ENCODE data around the gene TBX4.

TBX4 gene

DNA sequence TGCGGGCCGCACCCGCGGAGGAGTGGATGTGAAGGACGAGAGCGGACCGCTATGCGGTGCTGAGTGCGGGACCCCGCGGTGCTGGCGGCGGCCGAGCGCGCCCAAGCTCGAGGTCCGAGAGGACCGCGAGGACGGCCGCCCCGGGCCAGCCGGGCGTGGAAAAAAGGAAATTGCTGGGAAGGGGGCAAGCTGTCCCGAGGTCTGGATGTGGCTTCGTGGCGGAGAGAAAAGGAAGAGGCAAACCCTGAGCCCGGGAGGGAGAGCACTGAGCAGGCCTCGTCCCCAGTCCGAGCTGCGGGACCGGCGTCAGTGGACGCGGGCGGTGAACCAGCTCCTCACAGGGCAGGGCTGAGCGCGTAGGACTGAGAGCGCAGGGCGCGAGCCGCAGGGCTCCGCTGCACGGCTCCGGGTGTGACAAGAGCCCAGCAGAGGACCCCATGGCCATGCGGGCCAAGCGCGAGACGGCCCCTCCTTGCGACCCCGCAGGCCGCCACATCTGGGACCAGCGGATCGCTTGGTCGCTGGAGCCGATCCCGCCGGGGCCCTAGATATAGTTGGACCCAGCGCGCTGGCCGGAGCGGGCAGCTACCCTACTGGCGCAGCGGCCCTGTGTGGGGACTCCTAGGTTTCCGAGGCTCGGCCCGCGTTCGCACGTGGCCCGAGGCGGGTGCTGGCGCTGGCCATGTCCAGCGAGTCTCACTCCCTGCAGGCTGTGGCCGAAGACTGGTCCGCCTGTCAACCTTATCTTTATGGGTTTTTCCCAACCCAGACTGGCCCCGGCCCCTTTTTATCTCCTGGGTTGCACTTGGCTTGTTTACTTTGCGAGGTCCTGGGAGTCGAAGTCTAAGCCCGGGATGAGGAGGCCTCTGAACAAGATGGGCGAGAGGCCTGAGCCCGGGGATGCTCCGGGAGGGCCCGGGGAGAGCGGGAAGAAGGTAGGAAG, 2.4 kb downstream of the TBX4 start:
- DNase-seq (ENCODE audit: low read depth): no peak

- DNase-seq (ENCODE audit: low read depth): no peak
These were observed 3.3 kb downstream of the TBX4 start for GRCh38 chr17:61455324-61456060.

DNA sequence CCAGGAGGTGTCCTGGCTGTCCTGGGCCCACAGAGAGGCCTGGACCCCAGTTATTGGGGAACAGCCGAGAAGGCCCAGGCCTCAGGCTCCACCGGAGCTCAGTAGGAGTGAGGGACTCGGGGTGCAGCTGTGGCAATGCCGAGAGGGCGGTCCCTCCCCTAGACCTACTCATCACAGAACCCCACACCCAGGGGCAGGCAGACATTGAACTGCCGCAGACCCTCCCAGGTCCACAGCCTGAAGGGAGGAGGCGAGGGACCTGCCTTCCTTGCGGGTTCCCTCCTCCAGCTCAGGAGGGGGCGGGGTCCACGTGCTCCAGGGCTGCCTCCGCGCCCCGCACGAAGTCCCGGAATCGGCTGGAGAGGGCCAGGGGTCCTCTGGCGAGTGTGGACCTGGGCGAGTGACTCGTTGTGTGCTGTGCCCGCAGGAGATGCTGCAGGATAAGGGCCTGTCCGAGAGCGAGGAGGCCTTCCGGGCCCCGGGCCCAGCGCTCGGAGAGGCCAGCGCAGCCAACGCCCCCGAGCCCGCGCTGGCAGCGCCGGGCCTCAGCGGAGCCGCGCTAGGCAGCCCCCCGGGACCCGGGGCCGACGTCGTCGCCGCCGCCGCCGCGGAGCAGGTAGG, 3.9 kb downstream of the TBX4 start:
- DNase-seq (ENCODE audit: low read depth): no peak

DNA sequence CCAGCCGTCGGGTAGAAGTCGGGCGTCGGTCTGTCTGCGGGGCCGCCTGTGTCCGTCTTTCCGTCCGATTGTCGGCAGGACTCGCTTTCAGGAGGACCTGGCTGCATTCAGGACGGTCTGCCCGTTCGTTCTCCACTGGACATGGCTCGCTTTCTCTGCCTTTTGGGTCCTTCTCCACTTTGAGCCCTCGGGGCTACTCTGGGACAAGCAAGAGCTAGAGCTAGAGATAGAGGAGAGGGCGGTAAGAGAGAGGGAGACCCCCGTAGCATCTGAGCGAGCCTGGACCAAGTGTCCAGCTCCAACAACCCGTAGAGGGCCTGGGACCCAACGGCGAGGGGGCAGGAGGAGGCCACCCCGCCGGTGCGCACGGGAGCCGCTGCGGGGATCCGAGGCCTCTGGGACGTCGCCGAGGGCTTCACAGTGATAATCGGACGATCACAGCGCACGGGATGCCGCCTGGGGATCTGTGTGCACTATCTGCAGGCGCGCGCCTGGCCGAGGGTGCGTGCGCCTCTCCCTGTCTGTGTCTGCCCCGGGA, 4.5 kb downstream of the TBX4 start:
- no peak for DNase-seq (ENCODE audit: low read depth)

- no peak for DNase-seq (ENCODE audit: low read depth)
These were observed 5.2 kb downstream of the TBX4 start for GRCh38 chr17:61457226-61457983.

DNA sequence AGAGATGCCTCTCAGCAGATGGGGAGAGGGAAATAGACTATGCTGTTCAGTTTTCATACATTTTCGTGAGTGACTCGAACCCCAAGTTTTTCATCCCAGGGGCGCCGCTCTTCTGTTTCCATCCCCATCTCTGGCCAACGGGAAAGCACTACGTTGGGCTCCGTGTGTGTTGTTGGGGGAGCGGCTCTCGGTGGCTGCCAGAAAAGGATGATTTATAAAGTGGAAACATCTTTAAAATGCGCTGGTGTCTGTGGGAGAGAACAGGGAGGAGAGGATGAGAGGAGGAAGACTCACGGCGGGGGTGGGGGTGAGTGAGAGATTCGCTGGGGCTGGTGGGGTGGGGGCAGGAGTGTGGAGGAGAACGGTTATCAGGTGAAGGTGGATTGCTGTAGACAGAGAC, 5.8 kb downstream of the TBX4 start:
- no peak for DNase-seq (ENCODE audit: low read depth)

DNA sequence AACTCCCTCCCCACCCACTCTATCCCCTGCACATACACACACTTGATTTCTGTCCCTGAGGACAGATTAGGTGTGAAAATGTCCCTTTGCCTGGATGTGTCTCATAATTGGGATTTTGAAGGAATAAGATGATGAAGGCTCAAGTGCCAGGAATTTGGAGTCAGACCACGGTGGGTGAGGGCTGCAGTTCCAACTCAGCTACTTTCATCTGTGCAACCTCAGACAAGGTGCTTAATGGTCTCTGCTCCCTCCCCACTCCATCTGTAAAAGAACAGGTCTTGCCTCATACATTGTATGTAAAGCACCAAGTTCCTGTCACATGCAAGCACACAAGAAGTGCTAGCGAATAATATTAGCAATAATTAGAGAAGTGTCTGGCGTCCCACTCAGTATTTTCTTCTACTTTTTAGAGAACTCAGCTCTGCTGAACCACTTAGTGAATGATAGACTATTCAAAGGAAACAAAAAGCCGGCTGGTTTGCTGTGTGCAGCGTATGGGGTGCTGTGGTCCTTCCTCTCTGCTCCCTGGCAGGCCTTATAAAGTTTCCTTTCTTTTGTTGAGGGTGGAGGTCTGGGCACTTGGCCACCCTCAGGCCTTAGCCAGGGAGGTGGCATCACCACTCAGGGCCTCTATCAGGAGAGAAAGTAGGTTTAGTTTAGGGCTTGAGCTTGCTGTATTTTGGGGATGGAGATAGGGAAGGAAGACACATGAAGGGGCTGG, 6.4 kb downstream of the TBX4 start:
- DNase-seq (ENCODE audit: low read depth): no peak

GRCh38 chr17:61459142-61459809, 7.1 kb downstream of the TBX4 start:
- no peak for DNase-seq (ENCODE audit: low read depth)

DNA sequence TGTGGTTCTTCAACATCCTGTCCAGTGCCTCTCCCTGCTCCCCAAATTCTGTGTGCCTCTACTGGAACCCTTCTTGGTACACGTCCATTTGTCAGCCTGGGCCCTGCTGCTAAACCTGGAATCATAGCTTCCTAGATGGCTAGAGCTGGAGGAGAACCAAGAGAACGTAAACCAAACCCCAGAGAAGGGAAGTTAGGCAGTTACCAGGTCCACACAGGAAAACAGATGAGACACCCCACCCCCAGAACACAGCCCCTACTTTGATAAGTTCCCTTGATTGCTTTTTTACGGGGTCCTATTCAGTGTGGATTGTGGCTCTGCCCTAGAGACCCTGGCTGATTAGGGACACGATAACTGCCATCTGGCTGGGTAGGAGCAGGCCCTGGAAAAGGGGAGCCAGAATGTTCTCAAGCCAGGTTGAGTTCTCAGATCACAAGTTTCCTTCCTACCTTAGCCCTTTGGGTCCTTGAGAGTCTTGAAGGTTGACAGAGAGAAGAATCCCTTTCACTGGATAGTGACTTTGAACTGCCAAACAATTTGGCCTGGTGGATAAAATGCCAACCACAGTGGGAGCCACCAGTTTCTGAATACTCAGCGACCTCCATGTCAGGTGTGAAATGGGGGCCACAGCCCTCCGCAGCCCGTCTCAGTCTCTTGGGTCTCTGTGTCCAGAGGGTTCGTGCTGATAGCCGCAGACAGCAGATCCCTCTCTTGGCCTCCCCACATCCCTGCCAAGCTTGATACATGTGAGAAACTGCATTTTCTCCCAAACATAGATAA, 7.9 kb downstream of the TBX4 start:
- no peak for DNase-seq (ENCODE audit: low read depth)

GRCh38 chr17:61460796-61461585, 8.8 kb downstream of the TBX4 start:
- no peak for DNase-seq (ENCODE audit: low read depth)

GRCh38 chr17:61461586-61461966, 9.4 kb downstream of the TBX4 start:
- no peak for DNase-seq (ENCODE audit: low read depth)

- DNase-seq (ENCODE audit: low read depth): no peak
These were observed 9.9 kb downstream of the TBX4 start for GRCh38 chr17:61461967-61462718.

GRCh38 chr17:61462719-61463315, 10.6 kb downstream of the TBX4 start:
- DNase-seq (ENCODE audit: low read depth): no peak

DNA sequence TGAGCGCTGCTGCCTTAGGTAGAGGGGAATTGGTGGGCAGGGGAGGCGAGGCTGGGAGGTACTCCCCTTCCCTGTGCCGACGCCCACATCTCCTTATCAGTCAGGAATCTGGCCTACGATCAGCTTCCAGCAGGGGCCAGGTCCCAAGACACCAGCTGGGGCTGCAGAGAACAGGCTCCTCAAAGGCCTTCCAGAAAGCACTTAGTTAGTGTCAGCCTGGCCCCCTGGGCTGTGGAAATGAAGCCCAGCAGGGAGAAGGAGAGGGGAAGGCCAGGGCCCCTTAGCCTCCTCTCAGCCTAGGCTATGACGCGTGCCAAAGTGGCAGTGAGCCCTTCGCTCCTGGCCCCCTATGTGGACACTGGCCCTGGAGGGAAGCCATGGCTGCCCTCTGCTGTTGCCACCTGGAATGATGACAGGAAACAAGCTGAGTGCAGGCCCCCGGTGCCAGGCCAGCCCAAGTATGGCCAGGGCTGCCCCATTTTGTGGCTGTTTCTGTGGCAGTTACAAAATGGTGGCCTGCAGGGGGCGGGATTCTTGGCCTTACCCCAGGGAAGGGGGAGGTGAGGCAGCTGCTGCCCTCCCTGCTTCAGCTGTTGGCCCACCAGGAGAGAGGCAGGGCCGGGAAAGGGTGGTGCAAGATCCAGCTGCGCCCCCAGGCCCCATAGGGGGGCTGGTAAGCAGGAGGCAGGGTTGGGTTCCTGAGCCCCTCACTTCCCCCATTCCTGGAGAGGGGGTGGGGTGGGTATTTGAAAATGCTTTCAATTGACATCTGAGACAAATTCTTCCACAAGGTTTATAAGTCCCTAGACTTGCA, 11.3 kb downstream of the TBX4 start:
- DNase-seq (ENCODE audit: low read depth): no peak

GRCh38 chr17:61464130-61464842, 12.1 kb downstream of the TBX4 start:
- DNase-seq (ENCODE audit: low read depth): no peak

DNA sequence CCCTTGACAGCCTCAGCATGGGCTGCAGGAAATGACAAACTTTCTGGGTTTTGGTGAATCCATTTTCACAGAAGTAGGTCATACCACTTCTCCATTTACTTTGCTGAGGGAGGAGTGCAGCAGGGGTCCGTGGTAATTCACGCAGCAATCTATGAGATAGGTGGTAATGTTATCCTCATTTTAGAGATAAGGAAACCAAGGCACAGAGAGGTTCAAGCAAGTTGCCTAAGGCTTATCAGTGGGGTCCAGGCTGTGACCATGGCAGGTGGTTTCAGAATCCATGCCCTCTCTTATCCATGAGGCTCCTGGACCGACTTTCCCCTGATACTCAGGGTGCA, 12.6 kb downstream of the TBX4 start:
- DNase-seq (ENCODE audit: low read depth): no peak

Data from stimulated activated CD8-positive, alpha-beta memory T cell treated with anti-CD3 and anti-CD28 coated beads, Interleukin-15, amount 100 ng/mL, for 1 hour (primary cell).